H1 (cell line): ENCODE results near the gene HOXB6. TPM values are rescaled to one million over a fixed set of nuclear protein-coding genes. Genes with fewer than 3 reads are reported as not detected.

Source experiments
- CHD2 ChIP-seq: IDR thresholded peaks from 2 replicates; pipeline ENCODE4 v1.6.1; 2012; ENCODE audit warnings: low read length, improper control_type of control experiment
- CHD7 ChIP-seq: fragments of 300-600 bp; sonication (generic); IDR thresholded peaks from 2 replicates; pipeline ENCODE4 v1.7.1; 2012; ENCODE audit warnings: low read length, moderate library complexity, mild to moderate bottlenecking, inconsistent platforms; ENCODE audit not compliant: insufficient replicate concordance
- EP300 ChIP-seq, 2 experiments: IDR thresholded peaks; 1 replicate in 1 of 2; 2 replicates in 1 of 2; pipeline ENCODE4 v1.6.1; 2011 to 2012; ENCODE audit warnings: low read depth in 2 of 2, low read length in 2 of 2, mild to moderate bottlenecking in 2 of 2, borderline replicate concordance in 1 of 2, inconsistent platforms in 1 of 2, moderate library complexity in 1 of 2
- RNF2 ChIP-seq: fragments of 200-900, 300-1000 bp; sonication (generic); IDR thresholded peaks from 2 replicates; pipeline ENCODE4 v1.7.1; 2016; ENCODE audit warnings: borderline replicate concordance, low read depth, mild to moderate bottlenecking, antibody characterized with exemption, low read length; ENCODE audit not compliant: poor library complexity, severe bottlenecking; ENCODE audit errors: missing control alignments
- polyA plus RNA-seq, 7 experiments: library from polyadenylated mRNA; depleted of rRNA in 3 of 7; stranded (reverse) in 5 of 7; unstranded in 2 of 7; fragments of >200 nt in 5 of 7; fragments of 200-250 nt in 2 of 7; gene quantifications; 1 replicate in 5 of 7; 2 replicates in 1 of 7; 4 replicates in 1 of 7; pipeline versions ENCODE4 v1.2.1 to v1.2.3, GENCODE V29; 2011 to 2013; ENCODE audit warnings: missing spikeins in 2 of 7, mixed read lengths in 2 of 7
- total RNA-seq: library from RNA; stranded (reverse); fragmentation: NEBNext Ultra II Directional; extraction: Animal tissue kit (Norgen Biotek cat#: 25700); gene quantifications from 2 replicates; pipeline ENCODE4 v1.2.1, GENCODE V29; 2021

The HOXB6 gene
- total and polyA plus RNA-seq, 2 of the 8 experiments (the other 6 are each of a cell fraction or from before 2014, with no cell fraction given), result not detected

GRCh38 chr17:48641541-48642058 is 36.8 kb upstream of the HOXB6 start (continued):
- TF ChIP-seq CHD7, result no peak
- TF ChIP-seq RNF2, result peak; percentile 65
- no peak for TF ChIP-seq EP300 (IDR thresholded peaks at IDR 0.05; ENCODE audit: borderline replicate concordance in 1 of 2, low read depth in 2 of 2, low read length in 2 of 2)
- no peak for TF ChIP-seq CHD2
